IMR-90 (cell line): Measurements from ENCODE around the gene AAR2. TPM values are rescaled to one million over a fixed set of nuclear protein-coding genes. Genes with fewer than 3 reads are reported as not detected.

ENCODE experiments used
- ATAC-seq: fragments of 200-7000 bp; cut with Tn5 transposase; 2 replicates; pipeline ENCODE4 v1.9.1; 2020; ENCODE audit warnings: low read depth, mild to moderate bottlenecking, moderate library complexity
- BruUV-seq: library from RNA; stranded (reverse); fragments of 400-500 nt; replicated peaks from 2 replicates; lab custom pipeline; 2021; lab: Mats Ljungman, UMichigan
- CTCF ChIA-PET: fragments of 300-600 bp; formaldehyde crosslinking; extraction: SDS; loops from one replicate; lab custom pipeline; 2021; ENCODE audit warnings: antibody characterized with exemption; lab: Yijun Ruan, JAX
- POLR2A ChIA-PET: fragments of 300-600 bp; sonication (Branson Sonifier 250); formaldehyde crosslinking; loops from one replicate; lab custom pipeline; 2022; ENCODE audit warnings: antibody characterized with exemption; ENCODE audit not compliant: unreplicated experiment; lab: Charles Lee
- DNase-seq: peaks from one replicate; pipeline ENCODE4 v3.0.0; 2013
- H2AFZ ChIP-seq: replicated peaks from 2 replicates; pipeline ENCODE3; 2013; ENCODE audit warnings: low read length, mild to moderate bottlenecking; ENCODE audit not compliant: poor library complexity
- H2AK5ac ChIP-seq: 2 replicates; pipeline ENCODE4 v1.6.1; 2013; ENCODE audit warnings: low read depth, low read length, inconsistent platforms
- H2AK9ac ChIP-seq: replicated peaks from 2 replicates; pipeline ENCODE3; 2013; ENCODE audit warnings: mild to moderate bottlenecking, low read depth, low read length, moderate library complexity; ENCODE audit not compliant: poor library complexity
- H2BK120ac ChIP-seq: 2 replicates; pipeline ENCODE4 v1.6.1; 2013; ENCODE audit warnings: low read depth, low read length, inconsistent platforms
- H2BK15ac ChIP-seq: 3 replicates; pipeline ENCODE4 v1.6.1; 2013; ENCODE audit warnings: low read depth, low read length, inconsistent platforms
- H2BK20ac ChIP-seq: 2 replicates; pipeline ENCODE4 v1.6.1; 2013; ENCODE audit warnings: low read depth, mild to moderate bottlenecking, inconsistent platforms, low read length, moderate library complexity
- H2BK5ac ChIP-seq: 2 replicates; pipeline ENCODE4 v1.6.1; 2013; ENCODE audit warnings: mild to moderate bottlenecking, low read depth, low read length, inconsistent platforms; ENCODE audit not compliant: poor library complexity, severe bottlenecking
- H3K14ac ChIP-seq: replicated peaks from 2 replicates; pipeline ENCODE4 v1.6.1; 2013; ENCODE audit warnings: low read depth, low read length, inconsistent platforms
- H3K18ac ChIP-seq: 2 replicates; pipeline ENCODE4 v1.6.1; 2013; ENCODE audit warnings: low read depth, low read length, control low read depth
- H3K23ac ChIP-seq: 2 replicates; pipeline ENCODE4 v1.6.1; 2013; ENCODE audit warnings: low read depth, low read length, inconsistent platforms
- H3K27ac ChIP-seq: 2 replicates; pipeline ENCODE4 v1.5.1; 2013; ENCODE audit warnings: mild to moderate bottlenecking, control low read depth, low read length; ENCODE audit not compliant: insufficient read depth
- H3K27me3 ChIP-seq: 2 replicates; pipeline ENCODE4 v1.6.1; 2013; ENCODE audit warnings: low read length; ENCODE audit not compliant: control insufficient read depth, insufficient read depth
- H3K36me3 ChIP-seq: 2 replicates; pipeline ENCODE4 v1.6.1; 2013; ENCODE audit warnings: low read length, mixed read lengths; ENCODE audit not compliant: control insufficient read depth, insufficient read depth
- H3K4ac ChIP-seq: 2 replicates; pipeline ENCODE4 v1.6.1; 2013; ENCODE audit warnings: low read depth, low read length, inconsistent platforms
- H3K4me1 ChIP-seq: 2 replicates; pipeline ENCODE4 v1.6.1; 2013; ENCODE audit warnings: low read length, mixed read lengths; ENCODE audit not compliant: control insufficient read depth, insufficient read depth
- H3K4me2 ChIP-seq: 2 replicates; pipeline ENCODE4 v1.6.1; 2013; ENCODE audit warnings: low read depth, mild to moderate bottlenecking, control low read depth, low read length, moderate library complexity
- H3K4me3 ChIP-seq: 2 replicates; pipeline ENCODE4 v1.5.1; 2013; ENCODE audit warnings: low read depth, mild to moderate bottlenecking, control low read depth, low read length, moderate library complexity; ENCODE audit not compliant: insufficient read depth
- H3K56ac ChIP-seq: 2 replicates; pipeline ENCODE4 v1.6.1; 2013; ENCODE audit warnings: low read length, inconsistent platforms; ENCODE audit not compliant: insufficient read depth; ENCODE audit errors: extremely low read depth
- H3K79me1 ChIP-seq, 2 experiments: 2 replicates each; pipeline ENCODE4 v1.6.1; 2013; ENCODE audit warnings: low read length in 2 of 2, inconsistent platforms in 1 of 2, low read depth in 1 of 2
- H3K9ac ChIP-seq: 2 replicates; pipeline ENCODE4 v1.6.1; 2013; ENCODE audit warnings: low read depth, low read length, control low read depth
- H3K9me1 ChIP-seq: 2 replicates; pipeline ENCODE4 v1.6.1; 2013; ENCODE audit warnings: low read length, inconsistent platforms; ENCODE audit not compliant: insufficient read depth
- H3K9me3 ChIP-seq: 2 replicates; pipeline ENCODE4 v1.6.1; 2013; ENCODE audit warnings: low read length; ENCODE audit not compliant: control insufficient read depth, insufficient read depth
- H4K20me1 ChIP-seq: 2 replicates; pipeline ENCODE4 v1.6.1; 2013; ENCODE audit warnings: low read length, inconsistent platforms; ENCODE audit not compliant: insufficient read depth
- H4K5ac ChIP-seq: 2 replicates; pipeline ENCODE4 v1.6.1; 2013; ENCODE audit warnings: mild to moderate bottlenecking, low read depth, low read length, control low read depth
- H4K8ac ChIP-seq, 2 experiments: 2 replicates each; pipeline ENCODE4 v1.6.1; 2013; ENCODE audit warnings: low read depth in 2 of 2, low read length in 2 of 2, control low read depth in 1 of 2, inconsistent platforms in 1 of 2
- H4K91ac ChIP-seq: 2 replicates; pipeline ENCODE4 v1.6.1; 2013; ENCODE audit warnings: low read depth, low read length, inconsistent platforms; ENCODE audit not compliant: insufficient read depth
- BHLHE40 ChIP-seq: fragments of 150-350 bp; IDR thresholded peaks from 2 replicates; pipeline ENCODE4 v1.6.1; 2016; ENCODE audit warnings: mild to moderate bottlenecking, low read depth, low read length
- CEBPB ChIP-seq: IDR thresholded peaks from 2 replicates; pipeline ENCODE4 v1.6.1; 2012; ENCODE audit warnings: low read depth, low read length, improper control_type of control experiment
- CHD1 ChIP-seq: IDR thresholded peaks from 2 replicates; pipeline ENCODE4 v1.6.1; 2012; ENCODE audit warnings: low read depth, low read length, improper control_type of control experiment
- FOS ChIP-seq: fragments of 150-350 bp; IDR thresholded peaks from 2 replicates; pipeline ENCODE4 v1.6.1; 2016; ENCODE audit warnings: low read depth, low read length
- MAFK ChIP-seq: IDR thresholded peaks from 2 replicates; pipeline ENCODE4 v1.6.1; 2012; ENCODE audit warnings: low read depth, low read length, improper control_type of control experiment
- MAZ ChIP-seq: IDR thresholded peaks from 2 replicates; pipeline ENCODE4 v1.6.1; 2012; ENCODE audit warnings: low read depth, mild to moderate bottlenecking, low read length, improper control_type of control experiment, moderate library complexity, borderline replicate concordance
- MXI1 ChIP-seq: IDR thresholded peaks from 2 replicates; pipeline ENCODE4 v1.6.1; 2012; ENCODE audit warnings: low read depth, mild to moderate bottlenecking, low read length, moderate library complexity, borderline replicate concordance
- NFE2L2 ChIP-seq: fragments of 150-350 bp; IDR thresholded peaks from 2 replicates; pipeline ENCODE4 v1.6.1; 2016; ENCODE audit warnings: low read depth, mild to moderate bottlenecking, low read length
- POLR2A ChIP-seq: IDR thresholded peaks from 2 replicates; pipeline ENCODE4 v1.6.1; 2012; ENCODE audit warnings: mild to moderate bottlenecking, low read depth, low read length
- RAD21 ChIP-seq: IDR thresholded peaks from 2 replicates; pipeline ENCODE4 v1.6.1; 2012; ENCODE audit warnings: low read length, improper control_type of control experiment
- RCOR1 ChIP-seq: IDR thresholded peaks from 2 replicates; pipeline ENCODE4 v1.6.1; 2012; ENCODE audit warnings: mild to moderate bottlenecking, low read length, improper control_type of control experiment; ENCODE audit not compliant: insufficient replicate concordance
- RFX5 ChIP-seq: IDR thresholded peaks from 2 replicates; pipeline ENCODE4 v1.8.0; 2012; ENCODE audit warnings: low read depth, mild to moderate bottlenecking, low read length, moderate library complexity
- SMC3 ChIP-seq: fragments of 150-350 bp; IDR thresholded peaks from 2 replicates; pipeline ENCODE4 v1.6.1; 2016; ENCODE audit warnings: low read depth, mild to moderate bottlenecking, antibody characterized with exemption, low read length, moderate library complexity
- WGBS, 2 experiments: methylation state at CpG; one replicate each; pipeline versions ENCODE4 v1.1.5 to v1.1.7; 2013; ENCODE audit warnings: missing lambda C conversion rate in 2 of 2; ENCODE audit not compliant: insufficient read length in 1 of 2; ENCODE audit errors: extremely low coverage in 2 of 2; 5-methylcytosine and 5-hydroxymethylcytosine counted together
- dilution Hi-C: fragments of 300-500 bp; cut with HindIII; formaldehyde crosslinking; loops from one replicate; pipeline ENCODE4 v1.14.3; 2018; ENCODE audit warnings: low sequenced_read_pairs; ENCODE audit not compliant: unreplicated experiment
- in situ Hi-C: fragments of 300-500 bp; cut with MboI; formaldehyde crosslinking; loops from 3 replicates; pipeline ENCODE4 v1.14.3; 2019; ENCODE audit warnings: low sequenced_read_pairs, inconsistent platforms, mixed read lengths
- intact Hi-C: fragments of 100-400 bp; cut with micrococcal nuclease; formaldehyde crosslinking; loops from 2 replicates; pipeline ENCODE4 v1.10.0; 2022
- polyA plus RNA-seq, 3 experiments: library from polyadenylated mRNA; depleted of rRNA; stranded (reverse); fragments of >200 nt; gene quantifications; 2 replicates each; pipeline ENCODE4 v1.2.3, GENCODE V29; 2012; ENCODE audit warnings: low replicate concordance in 1 of 3
- total RNA-seq: library from RNA; depleted of rRNA; stranded (reverse); fragments of >200 nt; gene quantifications from 2 replicates; pipeline ENCODE4 v1.2.3, GENCODE V29; 2012
- TF ChIP-seq, protein P1 (sequence below): fragments of 150-350 bp; IDR thresholded peaks from 2 replicates; pipeline ENCODE4 v1.6.1; 2016; ENCODE audit warnings: low read depth, mild to moderate bottlenecking, low read length, moderate library complexity, borderline replicate concordance
- TF ChIP-seq, protein P2 (sequence below): conservative IDR thresholded peaks from 2 replicates; pipeline ENCODE4 v1.5.1; 2012; ENCODE audit warnings: mild to moderate bottlenecking, low read depth, low read length, improper control_type of control experiment
- TF ChIP-seq, protein P3 (sequence below): fragments of 150-350 bp; IDR thresholded peaks from 2 replicates; pipeline ENCODE4 v1.6.1; 2017; ENCODE audit warnings: mild to moderate bottlenecking, antibody characterized with exemption, low read length, low read depth

AAR2 gene
- total and polyA plus RNA-seq, 2 of the 4 experiments (the other 2 are of a cell fraction) = 28.2 to 35.8 TPM

DNA sequence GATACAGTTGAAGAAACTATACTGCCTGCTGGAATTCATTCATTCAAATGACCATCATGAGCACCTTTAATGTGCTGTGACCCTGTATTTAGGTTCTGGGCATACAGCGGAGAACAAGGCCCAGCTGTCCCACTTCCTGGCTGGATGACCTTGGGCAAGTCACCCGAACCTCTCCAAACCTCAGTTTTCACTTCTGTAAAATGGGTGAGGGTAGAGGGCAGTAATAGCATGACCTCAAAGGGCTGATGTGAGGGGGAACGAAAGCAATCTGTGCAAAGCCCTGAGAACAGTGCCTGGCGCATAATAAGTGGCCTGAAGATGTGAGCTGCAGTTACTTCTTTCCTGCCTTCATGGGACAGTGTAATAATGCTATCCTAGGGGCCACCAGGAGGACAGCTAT lies 20.5 kb upstream of the AAR2 start:
- ATAC-seq (no peak), DNase-seq (no peak)
- Histone ChIP-seq H3K79me1 (no peaks in the 10 kb centered on the region), H4K20me1 (no peaks in the 10 kb centered on the region), H2AK5ac (no peak overlapping the region), H3K56ac (no peak overlapping the region), H3K14ac (no peak overlapping the region), H2AFZ (no peak overlapping the region), H3K9me3 (no peaks in the 10 kb centered on the region), H3K9ac (no peak overlapping the region), H3K18ac (no peak overlapping the region), H2BK120ac (no peak overlapping the region), H3K36me3 (peaks cover 6% of the 10 kb centered on the region; the same call in 1 of the 2 replicates), H3K23ac (no peak overlapping the region), H4K5ac (no peak overlapping the region), H3K4me1 (no peaks in the 10 kb centered on the region), H3K4me2 (no peak overlapping the region), H2AK9ac (no peak overlapping the region), H3K27ac (no peak overlapping the region), H2BK5ac (no peak overlapping the region), H3K27me3 (no peaks in the 10 kb centered on the region), H4K91ac (no peak overlapping the region), H3K9me1 (no peaks in the 10 kb centered on the region), H2BK20ac (no peak overlapping the region), H4K8ac (no peak overlapping the region), H2BK15ac (no peak overlapping the region), H3K4me3 (no peak overlapping the region), H3K4ac (no peak overlapping the region)
- no TSS peak for BruUV-seq
- ChIA-PET POLR2A (no interaction called here), CTCF (interaction anchor here (0.6 to 1.1 kb wide), 2 partner anchors 13 to 447 kb away, joined by 3 to 4 read pairs; no protein-coding TSS in a partner anchor)
- in situ Hi-C loops (loop anchor here (25.0 kb wide), 1 partner anchor 697 kb away; no protein-coding TSS in a partner anchor), dilution Hi-C loops (no loop called here), intact Hi-C loops (no loop called here)
- no peak for TF ChIP-seq MAZ
- TF ChIP-seq, protein P1, sequence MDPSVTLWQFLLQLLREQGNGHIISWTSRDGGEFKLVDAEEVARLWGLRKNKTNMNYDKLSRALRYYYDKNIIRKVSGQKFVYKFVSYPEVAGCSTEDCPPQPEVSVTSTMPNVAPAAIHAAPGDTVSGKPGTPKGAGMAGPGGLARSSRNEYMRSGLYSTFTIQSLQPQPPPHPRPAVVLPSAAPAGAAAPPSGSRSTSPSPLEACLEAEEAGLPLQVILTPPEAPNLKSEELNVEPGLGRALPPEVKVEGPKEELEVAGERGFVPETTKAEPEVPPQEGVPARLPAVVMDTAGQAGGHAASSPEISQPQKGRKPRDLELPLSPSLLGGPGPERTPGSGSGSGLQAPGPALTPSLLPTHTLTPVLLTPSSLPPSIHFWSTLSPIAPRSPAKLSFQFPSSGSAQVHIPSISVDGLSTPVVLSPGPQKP = no peak
- TF ChIP-seq, protein P2, sequence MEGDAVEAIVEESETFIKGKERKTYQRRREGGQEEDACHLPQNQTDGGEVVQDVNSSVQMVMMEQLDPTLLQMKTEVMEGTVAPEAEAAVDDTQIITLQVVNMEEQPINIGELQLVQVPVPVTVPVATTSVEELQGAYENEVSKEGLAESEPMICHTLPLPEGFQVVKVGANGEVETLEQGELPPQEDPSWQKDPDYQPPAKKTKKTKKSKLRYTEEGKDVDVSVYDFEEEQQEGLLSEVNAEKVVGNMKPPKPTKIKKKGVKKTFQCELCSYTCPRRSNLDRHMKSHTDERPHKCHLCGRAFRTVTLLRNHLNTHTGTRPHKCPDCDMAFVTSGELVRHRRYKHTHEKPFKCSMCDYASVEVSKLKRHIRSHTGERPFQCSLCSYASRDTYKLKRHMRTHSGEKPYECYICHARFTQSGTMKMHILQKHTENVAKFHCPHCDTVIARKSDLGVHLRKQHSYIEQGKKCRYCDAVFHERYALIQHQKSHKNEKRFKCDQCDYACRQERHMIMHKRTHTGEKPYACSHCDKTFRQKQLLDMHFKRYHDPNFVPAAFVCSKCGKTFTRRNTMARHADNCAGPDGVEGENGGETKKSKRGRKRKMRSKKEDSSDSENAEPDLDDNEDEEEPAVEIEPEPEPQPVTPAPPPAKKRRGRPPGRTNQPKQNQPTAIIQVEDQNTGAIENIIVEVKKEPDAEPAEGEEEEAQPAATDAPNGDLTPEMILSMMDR = no peak
- no peak for TF ChIP-seq RAD21
- TF ChIP-seq MAFK = no peak
- TF ChIP-seq FOS = no peak
- no peak for TF ChIP-seq MXI1
- TF ChIP-seq CEBPB = no peak
- TF ChIP-seq RCOR1 = no peak
- TF ChIP-seq POLR2A = no peak
- TF ChIP-seq, protein P3, sequence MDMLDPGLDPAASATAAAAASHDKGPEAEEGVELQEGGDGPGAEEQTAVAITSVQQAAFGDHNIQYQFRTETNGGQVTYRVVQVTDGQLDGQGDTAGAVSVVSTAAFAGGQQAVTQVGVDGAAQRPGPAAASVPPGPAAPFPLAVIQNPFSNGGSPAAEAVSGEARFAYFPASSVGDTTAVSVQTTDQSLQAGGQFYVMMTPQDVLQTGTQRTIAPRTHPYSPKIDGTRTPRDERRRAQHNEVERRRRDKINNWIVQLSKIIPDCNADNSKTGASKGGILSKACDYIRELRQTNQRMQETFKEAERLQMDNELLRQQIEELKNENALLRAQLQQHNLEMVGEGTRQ = no peak
- no peak for TF ChIP-seq NFE2L2
- TF ChIP-seq BHLHE40 = no peak
- TF ChIP-seq CHD1 = no peak
- TF ChIP-seq RFX5 = no peak
- TF ChIP-seq SMC3 = no peak
- WGBS, 2 experiments = 86% methylated on average over 2 of the region's 4 CpGs; no CpG with 5 or more reads in 1 of the 2 experiments
